Measurements from ENCODE around the gene SMG6.

SMG6 gene

GRCh38 chr17:2056206-2057174 is 247.1 kb downstream of the SMG6 start:
- DNase-seq, result no peak

GRCh38 chr17:2055292-2056205 is 248.0 kb downstream of the SMG6 start:
- no peak for DNase-seq

- no peak for DNase-seq
These were observed 248.9 kb downstream of the SMG6 start, which contains the start of gene HIC1 for GRCh38 chr17:2054512-2055291. TSS of gene HIC1 (plus strand) at chr17:2055103. CDS start at chr17:2056691, 1,588 bp downstream.

- DNase-seq, result no peak
These were observed 249.4 kb downstream of the SMG6 start for GRCh38 chr17:2054262-2054511.

DNA sequence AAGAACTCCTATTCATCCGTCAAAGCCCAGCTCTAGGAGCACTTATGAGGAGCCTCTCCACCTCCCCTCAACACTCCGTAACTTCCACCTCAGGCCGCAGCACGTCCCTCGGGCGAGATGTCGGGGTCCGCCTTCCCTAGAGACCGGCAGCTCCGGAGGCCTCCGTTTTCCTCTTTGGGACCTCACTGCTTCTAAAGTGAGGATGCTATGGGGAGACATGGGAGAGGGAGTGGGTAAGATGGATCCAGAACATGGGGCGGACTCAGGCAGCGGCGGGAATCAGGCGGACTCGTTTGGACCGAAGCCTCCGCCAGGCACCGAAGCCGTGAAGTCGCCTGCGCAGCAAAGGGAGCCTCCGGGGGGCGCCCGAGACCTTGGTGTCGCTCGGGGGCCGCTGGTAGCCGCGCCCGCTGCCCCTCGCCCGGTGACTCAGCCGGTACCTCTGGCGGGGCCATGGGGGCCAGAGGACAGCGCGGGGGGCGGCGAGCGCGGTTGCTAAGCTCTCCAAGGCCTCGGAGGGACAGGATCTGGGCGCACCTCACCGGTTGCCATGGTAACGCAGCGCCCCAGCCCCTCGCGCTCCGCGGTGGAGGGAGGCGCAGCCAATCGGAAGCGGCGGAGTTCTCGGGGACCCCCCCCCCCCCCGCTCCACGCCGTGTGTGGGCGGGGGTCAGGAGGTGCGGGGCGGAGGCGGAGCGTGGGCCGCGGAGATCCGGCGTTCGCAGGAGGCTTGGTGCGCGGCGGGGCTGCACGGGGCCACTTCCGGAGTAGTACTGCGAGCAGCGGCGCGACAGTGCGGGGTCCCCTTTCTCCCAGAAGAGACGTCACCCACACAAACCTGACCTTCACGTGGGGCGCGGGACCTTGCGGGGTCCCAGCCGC is 250.0 kb downstream of the SMG6 start:
- DNase-seq, result no peak

- DNase-seq, result no peak
These were observed 251.5 kb downstream of the SMG6 start for GRCh38 chr17:2051933-2052559.

- no peak for DNase-seq
These were observed 252.3 kb downstream of the SMG6 start for GRCh38 chr17:2051061-2051932.

DNA sequence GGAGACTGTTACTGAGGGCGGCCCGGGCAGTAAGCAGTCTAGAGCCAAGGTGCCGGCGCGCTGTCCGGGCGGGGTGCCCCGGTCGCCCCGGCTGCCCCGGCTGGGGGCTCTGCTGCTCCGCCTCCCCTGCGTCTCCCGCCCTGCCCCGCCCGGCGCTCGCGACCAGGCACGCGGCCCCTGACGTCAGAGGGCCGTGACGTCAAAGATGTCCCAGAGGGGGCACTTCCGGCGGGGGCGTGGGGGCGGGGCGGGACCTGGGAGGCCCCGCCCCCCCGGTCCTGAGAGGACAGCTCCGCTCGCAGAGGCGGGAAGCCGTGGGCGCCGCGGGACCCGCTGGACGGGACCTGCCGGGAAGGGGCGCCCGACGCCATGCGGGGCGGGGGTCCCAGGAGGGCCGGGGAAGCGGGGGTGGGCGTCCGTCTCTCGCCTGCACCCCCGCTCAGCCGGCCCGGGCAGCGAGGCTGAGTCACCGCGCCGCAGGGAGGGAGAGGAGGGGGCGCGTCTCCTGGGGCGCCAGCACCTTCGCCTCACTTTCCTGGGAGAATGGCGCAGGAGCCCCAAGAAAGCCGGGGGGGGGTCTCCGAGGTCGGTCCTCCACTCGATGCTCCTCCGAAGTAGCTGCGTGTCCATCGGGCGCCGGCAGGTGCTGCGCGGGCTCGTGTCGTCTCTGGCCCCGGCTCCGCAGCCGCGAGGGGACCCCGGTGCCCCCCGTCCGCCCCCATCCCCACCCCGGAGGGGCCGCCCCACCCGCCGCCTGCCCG is 253.1 kb downstream of the SMG6 start:
- DNase-seq, result no peak

- peak; percentile 38 for DNase-seq
These were observed 254.0 kb downstream of the SMG6 start for GRCh38 chr17:2049333-2050299.

DNA sequence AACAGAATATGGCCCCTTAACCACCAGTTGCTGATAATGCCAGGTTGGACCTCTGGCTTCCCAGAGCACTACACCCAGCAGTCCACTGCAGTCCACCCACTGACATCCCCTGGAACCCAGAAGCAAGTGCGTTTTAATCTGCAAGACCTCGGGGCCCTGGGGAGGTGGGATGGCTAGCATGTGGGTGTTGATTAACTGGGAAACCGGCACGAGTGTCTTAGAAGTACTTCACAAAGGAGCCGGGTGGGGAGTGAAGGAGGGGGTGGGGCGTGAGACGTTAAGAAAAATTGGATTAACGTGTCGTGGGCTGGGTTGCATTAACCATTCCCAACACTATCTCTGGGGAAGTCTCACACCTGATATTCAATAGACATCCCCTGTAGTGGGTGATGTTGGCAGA is 254.8 kb downstream of the SMG6 start:
- DNase-seq, result no peak

- DNase-seq, result no peak
These were observed 256.0 kb downstream of the SMG6 start for GRCh38 chr17:2047590-2047989.

DNA sequence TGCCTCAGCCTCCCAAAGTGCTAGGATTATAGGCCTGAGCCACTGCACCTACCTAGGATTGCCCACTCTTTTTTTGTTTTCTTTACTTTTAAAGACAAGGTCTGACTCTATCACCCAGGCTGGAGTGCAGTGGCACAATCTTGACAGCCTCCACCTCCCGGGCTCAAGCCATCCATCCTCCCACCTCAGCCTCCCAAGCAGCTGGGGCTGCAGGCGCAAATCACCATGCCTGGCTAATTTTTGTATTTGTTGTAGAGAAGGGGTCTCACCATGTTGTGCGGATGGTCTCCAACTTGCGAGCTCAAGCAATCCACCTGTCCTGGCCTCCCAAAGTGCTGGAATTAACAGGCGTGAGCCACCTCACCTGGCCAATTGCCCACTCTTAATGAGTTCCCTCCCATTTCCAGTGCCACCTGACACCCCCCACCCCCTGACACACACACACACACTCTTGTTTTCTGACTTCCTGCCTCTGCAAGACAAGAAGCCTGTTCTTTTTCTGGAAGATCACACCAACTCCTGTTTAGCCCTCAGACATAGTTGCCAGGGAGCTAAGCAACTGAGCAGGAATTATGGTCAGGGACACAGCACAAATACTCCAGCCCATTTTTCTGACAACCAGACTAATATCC is 259.2 kb downstream of the SMG6 start:
- DNase-seq, result no peak

- no peak for DNase-seq
These were observed 259.8 kb downstream of the SMG6 start for GRCh38 chr17:2043785-2044184.

- DNase-seq, result no peak
These were observed 260.7 kb downstream of the SMG6 start for GRCh38 chr17:2042933-2043332.

DNA sequence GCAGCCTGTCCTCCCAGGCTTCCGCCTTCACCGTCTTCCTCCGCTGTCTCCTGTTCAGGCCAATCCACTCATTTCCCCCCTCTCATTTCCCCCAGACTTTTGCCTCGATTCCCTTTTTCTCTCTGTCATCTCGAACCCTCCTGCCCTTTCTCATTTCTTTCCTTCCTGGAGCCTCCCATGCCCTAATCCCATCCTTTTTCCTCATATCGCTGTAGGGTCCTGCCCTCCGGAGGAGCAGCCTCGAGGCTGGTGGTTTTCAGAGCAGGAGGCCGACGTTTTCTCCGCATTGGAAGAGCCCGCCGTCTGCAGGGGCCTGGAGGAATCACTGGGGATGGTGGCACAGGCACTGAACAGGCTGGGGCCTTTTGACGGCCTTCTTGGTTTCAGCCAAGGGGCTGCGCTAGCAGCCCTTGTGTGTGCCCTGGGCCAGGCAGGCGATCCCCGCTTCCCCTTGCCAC is 261.2 kb downstream of the SMG6 start:
- no peak for DNase-seq

DNA sequence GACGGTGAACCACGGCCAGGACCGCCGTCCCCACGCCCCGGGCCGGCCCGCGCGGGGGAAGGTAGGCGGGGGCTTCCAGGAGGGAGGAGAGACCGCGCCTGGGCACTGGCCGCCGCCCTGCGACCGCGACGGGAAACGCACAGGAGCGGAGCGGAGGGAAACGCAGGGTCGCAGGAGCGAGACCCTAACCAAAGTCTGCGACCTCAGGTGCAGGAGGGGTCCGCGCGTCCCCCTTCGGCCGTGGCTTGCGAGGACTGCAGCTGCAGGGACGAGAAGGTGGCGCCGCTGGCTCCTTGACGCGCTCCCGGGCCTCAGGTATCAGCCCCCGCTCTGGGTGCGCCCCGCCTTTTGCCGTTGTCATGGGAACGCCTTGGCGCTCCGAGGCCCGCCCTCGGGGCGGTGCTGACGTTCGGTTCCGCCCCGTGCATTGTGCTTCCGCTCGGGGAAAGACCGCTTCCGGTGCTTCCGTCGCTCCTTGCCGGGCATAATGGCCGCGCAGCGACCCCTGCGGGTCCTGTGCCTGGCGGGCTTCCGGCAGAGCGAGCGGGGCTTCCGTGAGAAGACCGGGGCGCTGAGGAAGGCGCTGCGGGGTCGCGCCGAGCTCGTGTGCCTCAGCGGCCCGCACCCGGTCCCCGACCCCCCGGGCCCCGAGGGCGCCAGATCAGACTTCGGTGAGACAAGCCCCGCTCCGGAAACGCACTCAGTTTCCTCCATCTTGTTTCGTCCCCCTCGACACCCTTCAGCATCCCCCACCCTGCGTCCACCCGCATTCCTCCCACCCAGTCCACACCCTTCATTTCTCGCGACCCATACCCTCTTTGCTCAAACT is 261.8 kb downstream of the SMG6 start, which contains the start of gene OVCA2:
OVCA2 (plus strand) TSS at position 462 of the 829 bp plus-strand sequence; CDS start at position 488, 26 bp downstream.
- peak; percentile 34 for DNase-seq
